HG03575 (cell line): ENCODE measurements around the gene RHOF.

Experiments
- ATAC-seq: cut with Tn5 transposase; IDR thresholded peaks from one replicate; pipeline ENCODE4 v1.9.1; 2021; ENCODE audit not compliant: unreplicated experiment, insufficient number of reproducible peaks, low FRiP score; ENCODE audit errors: extremely low read depth

The RHOF gene

GRCh38 chr12:121793440-121793837 lies at the start of gene RHOF:
Gene RHOF (minus strand): TSS chr12:121793688. CDS start chr12:121793633, 55 bp downstream.
- no peak for ATAC-seq

DNA sequence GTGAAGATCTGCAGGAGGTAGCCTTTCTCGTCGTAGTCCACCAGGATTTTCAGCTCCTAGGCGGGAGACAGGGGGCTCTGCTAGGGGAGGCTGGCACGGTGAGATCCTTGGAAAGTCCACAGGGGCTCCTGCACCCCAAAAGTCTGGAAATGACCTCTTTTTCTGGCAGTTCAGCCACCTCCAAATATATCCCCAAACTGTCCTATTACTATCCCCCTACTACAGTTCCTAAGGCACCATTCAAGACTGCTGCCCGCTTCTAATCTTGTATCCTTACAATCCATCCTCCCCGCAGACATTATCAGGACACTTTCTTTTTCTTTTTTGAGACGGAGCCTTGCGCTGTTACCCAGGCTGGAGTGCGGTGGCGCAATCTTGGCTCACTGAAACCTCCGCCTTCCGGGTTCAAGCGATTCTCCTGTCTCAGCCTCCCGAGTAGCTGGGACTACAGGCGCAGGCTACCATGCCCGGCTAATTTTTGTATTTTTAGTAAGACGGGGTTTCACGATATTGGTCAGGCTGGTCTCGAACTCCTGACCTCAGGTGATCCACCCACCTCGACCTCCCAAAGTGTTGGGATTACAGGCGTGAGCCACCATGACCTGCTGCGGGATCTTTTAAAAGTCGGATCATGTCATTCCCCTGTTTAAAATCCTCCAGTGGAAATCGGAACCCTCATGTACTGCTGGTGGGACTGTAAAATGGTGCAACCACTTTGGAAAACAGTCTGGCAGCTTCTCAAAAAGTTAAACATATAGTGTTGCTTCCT lies 46.7 kb upstream of the RHOF start:
- no peak for ATAC-seq

DNA sequence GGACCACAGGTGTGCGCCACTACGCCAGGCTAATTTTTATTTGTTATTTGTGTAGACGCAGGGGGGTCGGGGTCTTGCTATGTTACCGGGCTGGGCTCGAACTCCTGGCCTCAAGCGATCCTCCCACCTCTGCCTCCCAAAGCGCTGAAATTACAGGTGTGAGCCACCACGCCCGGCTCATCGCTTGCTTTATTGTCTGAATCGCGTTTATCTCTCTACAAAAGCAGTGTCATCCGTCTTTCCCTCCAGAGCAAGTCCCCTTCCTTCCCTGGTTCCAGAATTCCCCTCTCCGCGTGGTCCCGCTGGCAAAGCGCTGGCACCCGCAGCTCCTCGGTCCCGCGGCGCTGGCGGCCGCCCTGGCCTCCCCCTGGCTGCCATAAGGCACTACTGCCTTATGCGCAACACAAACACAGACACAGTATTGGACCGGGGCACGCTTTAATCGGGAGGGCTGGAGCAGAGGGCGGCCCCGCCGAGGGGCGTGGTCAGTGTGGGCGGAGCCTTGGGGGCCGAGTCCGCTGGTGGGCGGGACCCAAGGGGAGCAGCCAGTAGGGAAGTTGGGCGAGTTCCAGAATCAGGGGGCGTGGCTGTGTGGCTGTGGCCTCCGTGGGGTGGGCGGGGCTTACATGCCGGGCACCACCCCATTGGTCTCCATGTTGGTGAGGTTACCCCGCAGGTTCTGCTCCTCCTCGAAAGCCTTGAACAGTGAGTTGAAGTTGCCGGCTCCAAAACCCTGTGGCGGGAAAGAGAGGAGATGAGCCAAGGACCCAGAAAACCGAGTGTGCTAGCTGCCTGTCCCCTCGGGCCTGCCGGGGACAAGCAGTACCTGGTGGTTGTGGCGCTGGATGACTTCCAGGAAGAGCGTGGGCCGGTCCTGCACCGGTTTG lies 45.9 kb upstream of the RHOF start:
- peak; percentile 86 for ATAC-seq

DNA sequence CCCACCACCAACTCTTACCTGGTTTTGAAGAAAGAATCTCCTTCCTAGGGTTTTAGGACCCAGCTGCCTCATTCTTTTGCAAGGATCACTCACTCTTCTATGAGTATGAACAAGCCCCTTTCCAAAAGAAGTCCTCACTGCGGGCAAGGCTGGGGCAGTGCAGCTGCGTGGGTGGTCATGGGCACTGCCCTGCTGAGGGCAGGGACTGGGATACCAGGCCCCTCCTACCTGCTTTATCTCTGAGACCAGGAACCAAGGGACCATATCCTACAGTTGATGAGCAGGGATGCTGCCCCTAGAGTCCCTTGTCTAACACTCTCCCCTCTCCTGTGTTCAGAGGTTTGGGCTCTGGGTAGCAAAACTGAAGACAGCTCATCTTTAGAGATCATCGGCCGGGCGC lies 44.6 kb upstream of the RHOF start:
- ATAC-seq: no peak

DNA sequence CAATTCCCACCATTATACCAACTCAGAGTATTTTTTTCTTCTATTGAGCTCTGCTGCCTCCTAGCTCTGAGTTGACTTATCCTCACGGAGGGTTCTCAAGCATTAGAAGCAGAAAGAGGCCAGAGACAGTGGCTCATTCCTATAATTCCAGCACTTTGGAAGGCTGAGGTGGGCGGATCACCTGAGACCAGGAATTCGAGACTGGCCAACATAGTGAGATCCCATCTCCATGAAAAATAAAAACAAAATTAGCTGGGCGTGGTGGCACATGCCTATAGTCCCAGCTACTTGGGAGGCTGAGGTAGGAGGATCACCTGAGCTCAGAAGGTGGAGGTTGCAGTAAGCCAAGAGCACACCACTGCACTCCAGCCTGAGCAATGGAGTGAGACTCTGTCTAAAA lies 44.2 kb upstream of the RHOF start:
- no peak for ATAC-seq

- ATAC-seq: no peak
These were observed 38.2 kb upstream of the RHOF start for GRCh38 chr12:121831571-121832245.

DNA sequence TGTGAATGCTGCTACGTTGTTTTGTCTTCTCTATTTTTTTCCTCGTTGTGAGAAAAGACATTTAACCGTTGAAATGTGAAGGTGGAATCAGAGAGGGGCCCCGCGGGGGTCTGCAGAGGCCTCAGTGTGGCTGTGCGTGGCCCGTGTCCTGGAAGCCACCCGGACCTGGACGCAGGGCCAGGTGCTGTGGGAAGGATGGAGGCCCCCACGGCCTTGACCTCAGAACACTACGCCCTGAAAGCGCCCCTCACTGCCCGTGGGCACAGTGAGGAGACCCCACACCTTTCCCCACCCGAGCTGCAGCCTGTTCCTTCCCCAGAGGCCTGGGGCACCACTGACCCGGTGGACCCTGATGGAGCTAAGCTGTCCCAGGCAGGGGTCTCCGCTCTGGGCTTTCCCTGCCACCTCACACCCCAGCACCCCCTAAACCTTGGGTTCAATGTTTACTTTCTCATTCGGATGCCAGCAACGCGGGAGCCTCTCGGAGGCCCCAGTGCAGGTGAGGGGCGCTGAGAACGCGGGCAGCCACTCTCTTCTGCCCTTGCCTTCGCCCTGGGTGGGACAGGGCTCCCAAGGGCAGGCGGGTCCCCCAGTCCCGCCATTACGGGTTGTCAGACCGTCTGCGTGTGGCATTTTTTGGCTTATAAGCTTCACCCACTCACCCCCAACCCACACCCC lies 37.2 kb upstream of the RHOF start:
- ATAC-seq: no peak

- ATAC-seq: no peak
These were observed 36.6 kb upstream of the RHOF start for GRCh38 chr12:121830134-121830533.

- ATAC-seq: no peak
These were observed 35.9 kb upstream of the RHOF start for GRCh38 chr12:121829250-121829918.

- ATAC-seq: no peak
These were observed 35.3 kb upstream of the RHOF start for GRCh38 chr12:121828826-121829225.

DNA sequence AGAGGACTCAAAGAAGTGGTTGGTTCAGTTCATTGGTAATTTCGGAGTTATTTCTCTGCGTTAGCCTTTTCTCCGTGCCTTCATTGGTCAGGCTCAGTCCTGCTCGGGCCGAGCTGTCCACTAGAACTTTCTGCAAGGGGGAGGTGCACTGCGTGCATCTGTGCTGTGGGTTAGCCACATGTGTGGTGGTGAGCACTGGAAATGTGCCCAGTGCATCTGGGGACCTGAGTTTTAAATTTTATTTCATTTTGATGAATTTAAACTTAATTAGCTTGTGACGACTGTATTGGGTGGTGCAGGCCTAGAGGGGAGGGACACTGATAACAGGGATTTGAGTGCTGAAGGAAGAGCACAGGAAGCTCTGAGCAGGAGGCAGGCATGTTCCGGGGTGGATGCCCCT lies 34.8 kb upstream of the RHOF start:
- ATAC-seq: no peak

DNA sequence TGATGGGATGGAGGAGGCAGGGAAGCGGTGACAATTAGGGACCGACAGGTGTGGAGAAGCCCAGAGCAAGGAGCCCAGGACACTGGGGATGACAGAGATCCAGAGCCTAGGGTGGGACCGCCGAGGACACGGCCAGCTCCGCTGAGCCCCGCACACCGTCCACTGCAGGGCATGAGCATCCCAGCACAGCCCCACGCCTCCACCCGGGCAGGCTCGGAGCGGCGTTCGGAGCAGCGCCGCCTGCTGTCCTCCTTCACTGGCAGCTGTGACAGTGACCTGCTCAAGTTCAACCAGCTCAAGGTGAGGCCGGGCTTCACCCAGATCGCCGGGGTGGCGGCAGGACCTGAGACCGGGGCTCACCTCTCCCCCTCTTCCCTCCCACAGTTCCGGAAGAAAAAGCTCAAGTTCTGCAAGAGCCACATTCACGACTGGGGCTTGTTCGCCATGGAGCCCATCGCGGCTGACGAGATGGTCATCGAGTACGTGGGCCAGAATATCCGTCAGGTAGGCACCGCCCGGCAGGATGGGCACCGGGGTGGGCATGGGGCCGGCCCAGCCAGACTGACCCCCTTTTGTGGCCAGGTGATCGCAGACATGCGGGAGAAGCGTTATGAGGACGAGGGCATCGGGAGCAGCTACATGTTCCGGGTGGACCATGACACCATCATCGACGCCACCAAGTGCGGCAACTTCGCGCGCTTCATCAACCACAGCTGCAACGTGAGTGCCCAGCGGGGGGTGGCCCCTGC lies 34.0 kb upstream of the RHOF start:
- ATAC-seq: no peak

DNA sequence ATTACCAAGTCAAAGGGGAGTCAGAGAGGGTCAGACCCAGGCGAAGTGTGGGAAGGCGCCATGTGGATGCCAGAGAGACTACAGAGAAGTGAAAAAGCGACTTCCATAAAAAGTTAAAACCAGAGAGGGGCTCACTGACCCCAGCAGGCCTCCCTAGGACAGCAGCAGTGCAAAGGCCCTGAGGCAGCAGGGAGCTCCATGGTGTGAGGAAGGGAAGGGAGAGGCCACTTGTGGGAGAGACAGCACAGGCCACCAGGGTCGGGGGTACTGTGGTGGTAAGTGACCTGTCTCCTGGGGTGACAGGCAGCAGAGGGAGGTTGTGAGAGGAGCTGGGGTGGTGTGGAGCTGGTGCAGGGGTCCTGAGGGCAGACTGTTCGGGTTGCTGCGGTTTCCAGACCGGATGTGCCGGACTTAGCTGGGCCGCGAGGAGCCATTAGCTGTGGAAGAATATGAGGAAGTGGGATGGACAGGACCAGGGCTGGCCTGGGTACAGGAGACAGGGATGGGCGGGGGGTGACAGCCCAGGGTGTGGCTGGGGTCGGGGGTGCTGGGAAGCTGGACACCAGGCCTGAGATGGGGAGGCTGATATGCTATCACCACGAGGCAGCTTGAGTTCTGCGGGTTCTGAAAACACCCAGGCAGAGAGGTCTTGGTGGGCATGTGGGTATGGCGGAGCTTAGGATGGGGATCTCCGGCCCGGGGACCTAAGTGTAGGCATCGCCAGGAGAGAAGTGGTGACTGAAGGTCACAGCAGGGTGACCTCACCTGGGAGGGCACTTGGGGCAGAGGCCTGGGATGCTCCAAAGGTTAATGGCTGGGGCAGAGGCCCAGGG lies 33.0 kb upstream of the RHOF start:
- ATAC-seq: no peak

- ATAC-seq: no peak
These were observed 31.6 kb upstream of the RHOF start for GRCh38 chr12:121825041-121825523.

GRCh38 chr12:121823727-121824115 lies 30.2 kb upstream of the RHOF start:
- ATAC-seq: no peak

GRCh38 chr12:121823101-121823726 lies 29.7 kb upstream of the RHOF start:
- ATAC-seq: no peak
